Kidney (tissue), 14 donors: Measurements from ENCODE around the gene HOXB7. TPM values are rescaled to one million over a fixed set of nuclear protein-coding genes. Genes with fewer than 3 reads are reported as not detected.
A peak's percentile ranks its signal among the peaks of the same experiment; 100 is the strongest.

ENCODE experiments used
- DNase-seq, 5 donors: peaks; one replicate each; pipeline ENCODE4 v3.0.0-alpha.2; 2013 to 2020
- FAIRE-seq: peaks from 2 replicates; lab custom pipeline; 2012; peaks lifted over from hg19 to GRCh38; lab: Jason Lieb, UNC
- H3K27ac ChIP-seq, 2 donors: one replicate each; pipeline ENCODE4 v1.7.0; 2013; ENCODE audit warnings: low read depth in 2 of 2, low read length in 2 of 2, inconsistent platforms in 1 of 2
- H3K27me3 ChIP-seq: one replicate; pipeline ENCODE4 v1.7.1; 2013; ENCODE audit warnings: low read length, inconsistent platforms; ENCODE audit not compliant: control insufficient read depth, insufficient read depth
- H3K36me3 ChIP-seq, 3 donors: one replicate each; pipeline versions ENCODE4 v1.7.0 to v1.7.1; 2013; ENCODE audit warnings: low read length in 3 of 3, control low read depth in 1 of 3, inconsistent platforms in 1 of 3; ENCODE audit not compliant: insufficient read depth in 3 of 3, control insufficient read depth in 2 of 3
- H3K4me1 ChIP-seq, 3 donors: one replicate each; pipeline versions ENCODE4 v1.7.0 to v1.7.1; 2013; ENCODE audit warnings: low read length in 3 of 3, inconsistent platforms in 1 of 3, low read depth in 1 of 3; ENCODE audit not compliant: control insufficient read depth in 2 of 3, insufficient read depth in 2 of 3
- H3K4me3 ChIP-seq, 3 donors: one replicate each; pipeline versions ENCODE4 v1.7.0 to v1.8.1; 2013; ENCODE audit warnings: low read length in 3 of 3, control low read depth in 1 of 3, inconsistent platforms in 1 of 3
- H3K9ac ChIP-seq, 3 donors: one replicate each; pipeline versions ENCODE4 v1.7.0 to v1.7.1; 2013; ENCODE audit warnings: low read length in 3 of 3, control low read depth in 1 of 3, inconsistent platforms in 1 of 3
- H3K9me3 ChIP-seq, 3 donors: one replicate each; pipeline versions ENCODE4 v1.7.0 to v1.7.1; 2013; ENCODE audit warnings: low read length in 3 of 3, control low read depth in 1 of 3, inconsistent platforms in 1 of 3; ENCODE audit not compliant: control insufficient read depth in 2 of 3, insufficient read depth in 1 of 3
- intact Hi-C: fragments of 100-400 bp; cut with DNase I; formaldehyde crosslinking; loops from one replicate; pipeline ENCODE4 v1.11.1; 2022
- polyA plus RNA-seq: library from polyadenylated mRNA; stranded (reverse); fragments of 350-450 nt; fragmentation: Illumina TruSeq; extraction: RNeasy Lipid Tissue Mini Kit (QIAGEN cat#74804); gene quantifications from one replicate; pipeline ENCODE4 v1.2.3, GENCODE V29; 2014; ENCODE audit warnings: low read depth, low replicate concordance; ENCODE audit not compliant: insufficient read depth
- total RNA-seq: library from RNA; stranded (reverse); fragmentation: NEBNext Ultra II Directional; extraction: Animal tissue kit (Norgen Biotek cat#: 25700); gene quantifications from one replicate; pipeline ENCODE4 v1.2.1, GENCODE V29; 2021
- TF ChIP-seq, protein P1 (sequence below): IDR thresholded peaks from 3 replicates; pipeline ENCODE4 v1.5.1; 2012; ENCODE audit warnings: mild to moderate bottlenecking, moderate library complexity, borderline replicate concordance; ENCODE audit not compliant: insufficient read depth; ENCODE audit errors: extremely low read depth
- donor health status: control.
- donor health status: control.
- donor health status: control.
- donor health status: control.
- donor health status: control.
- donor health status: DM: yes; HTN: yes; CAD: no.
- donor health status: Normal renal cell carcinoma (clear cell type).

The HOXB7 gene
- total and polyA plus RNA-seq, 2 donors from 2014 or later: 45.4 to 49.6 TPM

DNA sequence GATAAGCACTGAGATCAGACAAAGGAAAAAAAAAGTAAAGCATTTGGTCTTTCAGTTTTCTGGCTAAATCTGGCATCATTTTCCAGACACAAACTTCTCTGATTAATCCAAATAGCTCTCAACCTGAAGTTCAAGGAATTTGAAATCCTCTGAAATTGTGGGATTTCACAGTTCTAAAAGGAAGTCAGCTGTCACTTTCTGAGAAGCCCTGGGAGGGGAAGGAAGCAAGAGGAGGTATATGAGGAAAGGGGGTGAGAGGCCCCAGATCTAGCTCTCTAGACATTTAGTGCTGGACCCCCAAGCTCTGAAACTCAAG is 32.8 kb upstream of the HOXB7 start:
- no peak overlapping the region for H3K9ac ChIP-seq
- DNase-seq (no peak), FAIRE-seq (no peak)
- no peak overlapping the region for H3K27ac ChIP-seq
- peaks cover 42% of the 10 kb centered on the region for H3K27me3 ChIP-seq
- no peak overlapping the region for H3K4me3 ChIP-seq
- H3K9me3 ChIP-seq: no peaks in the 10 kb centered on the region
- H3K36me3 ChIP-seq: no peaks in the 10 kb centered on the region
- intact Hi-C loops: no loop called here
- H3K4me1 ChIP-seq: peaks cover 0 to 4% (median 0%) of the 10 kb centered on the region in 3 donors
- TF ChIP-seq, protein P1, sequence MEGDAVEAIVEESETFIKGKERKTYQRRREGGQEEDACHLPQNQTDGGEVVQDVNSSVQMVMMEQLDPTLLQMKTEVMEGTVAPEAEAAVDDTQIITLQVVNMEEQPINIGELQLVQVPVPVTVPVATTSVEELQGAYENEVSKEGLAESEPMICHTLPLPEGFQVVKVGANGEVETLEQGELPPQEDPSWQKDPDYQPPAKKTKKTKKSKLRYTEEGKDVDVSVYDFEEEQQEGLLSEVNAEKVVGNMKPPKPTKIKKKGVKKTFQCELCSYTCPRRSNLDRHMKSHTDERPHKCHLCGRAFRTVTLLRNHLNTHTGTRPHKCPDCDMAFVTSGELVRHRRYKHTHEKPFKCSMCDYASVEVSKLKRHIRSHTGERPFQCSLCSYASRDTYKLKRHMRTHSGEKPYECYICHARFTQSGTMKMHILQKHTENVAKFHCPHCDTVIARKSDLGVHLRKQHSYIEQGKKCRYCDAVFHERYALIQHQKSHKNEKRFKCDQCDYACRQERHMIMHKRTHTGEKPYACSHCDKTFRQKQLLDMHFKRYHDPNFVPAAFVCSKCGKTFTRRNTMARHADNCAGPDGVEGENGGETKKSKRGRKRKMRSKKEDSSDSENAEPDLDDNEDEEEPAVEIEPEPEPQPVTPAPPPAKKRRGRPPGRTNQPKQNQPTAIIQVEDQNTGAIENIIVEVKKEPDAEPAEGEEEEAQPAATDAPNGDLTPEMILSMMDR: no peak

DNA sequence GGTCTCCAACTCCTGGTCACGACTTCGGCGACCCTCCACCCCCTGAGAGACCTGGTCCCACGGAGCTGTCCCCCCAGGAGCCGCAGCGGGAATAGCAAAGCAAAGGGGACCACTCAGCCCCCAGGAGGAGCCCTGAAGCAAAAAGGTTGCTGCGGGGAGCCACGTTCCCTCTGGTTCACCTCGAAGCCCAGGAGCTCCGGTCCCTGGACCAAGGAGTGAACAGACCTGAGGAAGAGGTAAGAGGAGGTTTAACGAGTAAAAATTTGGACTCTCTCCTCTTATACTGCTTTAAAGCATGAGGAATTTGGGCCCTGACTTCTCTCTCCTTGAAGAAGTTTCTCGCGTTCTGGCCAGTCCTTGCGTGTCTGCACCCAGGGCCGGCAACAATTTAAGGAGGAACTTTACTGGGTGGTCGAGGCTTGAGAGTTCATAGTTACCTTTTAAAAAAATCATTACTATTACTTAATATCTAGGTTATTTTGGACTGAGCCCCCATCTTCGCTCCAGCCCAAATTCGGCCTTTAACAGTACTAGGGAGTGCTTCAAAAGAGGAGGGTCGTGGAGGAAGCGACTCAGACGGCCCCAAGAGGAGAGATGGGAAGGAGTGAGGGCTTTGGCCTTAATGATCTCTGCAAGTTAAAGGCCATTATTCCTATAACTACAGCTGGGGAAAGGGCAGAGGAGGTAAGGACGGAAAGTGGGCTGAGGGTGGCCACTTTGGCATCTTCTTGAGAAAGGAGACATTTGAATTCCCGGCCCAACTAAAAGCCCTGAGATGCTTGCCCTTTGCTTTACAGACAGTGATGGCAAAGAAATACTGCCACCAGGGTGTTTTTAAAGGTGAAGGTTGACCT is 32.3 kb upstream of the HOXB7 start:
- TF ChIP-seq, protein P1: no peak
- Histone ChIP-seq H3K27ac (no peak overlapping the region), H3K4me3 (no peak overlapping the region), H3K27me3 (peaks cover 42% of the 10 kb centered on the region), H3K9me3 (no peaks in the 10 kb centered on the region), H3K36me3 (no peaks in the 10 kb centered on the region), H3K9ac (no peak overlapping the region), H3K4me1 (peaks cover 0 to 4% (median 0%) of the 10 kb centered on the region in 3 donors)
- FAIRE-seq (no peak), DNase-seq (peak in 1 of 5 donors; percentile 29)
- intact Hi-C loops: no loop called here

DNA sequence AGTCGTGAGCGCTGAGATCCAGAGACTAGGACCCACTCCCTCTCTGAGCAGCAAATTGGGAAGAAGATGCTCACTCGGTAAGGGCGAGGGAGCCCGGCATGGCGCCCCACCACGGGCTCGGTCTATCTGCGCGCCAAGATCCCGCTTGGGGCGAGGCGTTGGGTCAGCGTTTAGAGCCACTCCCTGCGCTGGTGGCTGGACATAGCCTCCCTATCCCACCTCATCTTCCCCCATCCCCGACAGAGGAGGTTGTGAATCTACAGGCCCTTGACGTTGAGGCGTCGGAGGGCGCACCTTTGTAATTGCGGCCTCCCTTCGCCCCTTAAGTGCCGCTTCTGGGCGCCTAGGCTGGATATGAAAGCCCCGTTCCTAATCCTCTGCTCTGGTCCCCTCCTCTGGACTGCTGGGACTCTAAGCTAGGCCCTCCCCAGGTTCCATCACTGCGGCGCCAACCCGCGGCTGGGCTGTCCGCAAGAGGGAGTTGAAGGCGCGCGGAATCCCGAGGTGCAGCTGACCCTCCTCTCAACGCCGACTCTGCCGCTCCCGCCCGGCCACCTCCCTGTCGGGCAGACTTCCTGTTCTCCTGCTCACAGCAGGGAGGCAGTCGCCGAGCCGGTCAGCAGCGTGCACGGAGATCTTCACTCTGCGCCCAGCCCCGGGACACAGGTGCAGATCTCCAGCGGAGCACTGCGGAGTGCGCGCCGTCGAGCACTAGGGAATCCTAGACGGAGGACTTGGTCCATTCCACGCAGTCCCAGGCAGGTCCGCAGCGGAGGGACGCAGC is 31.4 kb upstream of the HOXB7 start:
- Histone ChIP-seq H3K27ac (no peak overlapping the region), H3K27me3 (peaks cover 44% of the 10 kb centered on the region), H3K36me3 (no peaks in the 10 kb centered on the region), H3K9me3 (no peaks in the 10 kb centered on the region), H3K4me1 (no peaks in the 10 kb centered on the region), H3K4me3 (no peak overlapping the region), H3K9ac (no peak overlapping the region)
- TF ChIP-seq, protein P1: no peak
- intact Hi-C loops: no loop called here
- FAIRE-seq (no peak), DNase-seq (peak in 4 of 5 donors; percentile 58 to 83 (median 70))
